Chondrocyte (in vitro differentiated cells): Measurements from ENCODE around the gene MTUS2. TPM values are rescaled to one million over a fixed set of nuclear protein-coding genes. Genes with fewer than 3 reads are reported as not detected.

Source experiments
- DNase-seq: peaks from one replicate; pipeline ENCODE4 v3.0.0; 2021; ENCODE audit warnings: mixed read lengths, low spot score
- H3K27ac Mint-ChIP-seq: one replicate; pipeline ENCODE4 v1.8.0; 2021; ENCODE audit warnings: mild to moderate bottlenecking, moderate library complexity, mixed read lengths; ENCODE audit not compliant: unreplicated experiment
- H3K27me3 Mint-ChIP-seq: 2 replicates; pipeline ENCODE4 v1.8.0; 2021; ENCODE audit warnings: low read depth, mixed read lengths
- H3K36me3 Mint-ChIP-seq: 2 replicates; pipeline ENCODE4 v1.8.0; 2021; ENCODE audit warnings: low read depth, mixed read lengths
- H3K4me1 Mint-ChIP-seq: 2 replicates; pipeline ENCODE4 v1.8.0; 2021; ENCODE audit warnings: low read depth, mild to moderate bottlenecking, mixed read lengths
- H3K4me3 Mint-ChIP-seq: one replicate; pipeline ENCODE4 v1.8.0; 2021; ENCODE audit warnings: mild to moderate bottlenecking, moderate library complexity, mixed read lengths; ENCODE audit not compliant: unreplicated experiment
- H3K9me3 Mint-ChIP-seq: 2 replicates; pipeline ENCODE4 v1.8.0; 2021; ENCODE audit warnings: low read depth, mixed read lengths
- CTCF ChIP-seq: fragments of 200-600 bp; sonication (generic); IDR thresholded peaks from 2 replicates; pipeline ENCODE4 v1.5.0; 2021; ENCODE audit warnings: antibody characterized with exemption, mild to moderate bottlenecking, moderate library complexity
- total RNA-seq: library from RNA; stranded (reverse); gene quantifications from 3 replicates; pipeline ENCODE4 v1.2.1, GENCODE V29; 2021

Gene MTUS2
- total RNA-seq, 1 donor from 2014 or later: 1.2 TPM

DNA sequence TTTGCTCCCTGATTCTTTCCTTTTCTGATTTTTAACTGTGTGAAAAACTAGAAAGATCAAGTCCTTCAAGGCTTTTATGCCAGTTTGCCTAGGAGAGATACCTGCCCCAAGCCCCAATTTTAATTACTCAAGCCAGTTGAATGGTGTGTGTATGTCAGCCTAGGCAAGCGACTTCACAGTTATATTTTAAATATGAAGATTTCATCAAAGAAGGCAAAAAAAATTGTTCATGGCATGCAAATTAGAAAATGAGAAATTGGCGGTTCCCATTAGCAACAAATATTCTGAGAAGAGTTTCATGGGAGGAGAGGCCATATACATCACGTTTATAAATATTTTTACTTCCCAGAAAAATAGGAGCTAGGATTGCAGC is 607.8 kb downstream of the MTUS2 start:
- H3K9me3 Mint-ChIP-seq: no peaks in the 10 kb centered on the region
- peaks cover 48% of the 10 kb centered on the region for H3K27me3 Mint-ChIP-seq
- peak overlapping the region; percentile 79 for H3K4me3 Mint-ChIP-seq
- no peak for TF ChIP-seq CTCF
- no peak overlapping the region for H3K27ac Mint-ChIP-seq
- H3K36me3 Mint-ChIP-seq: no peaks in the 10 kb centered on the region
- peaks cover 9% of the 10 kb centered on the region for H3K4me1 Mint-ChIP-seq
- no peak for DNase-seq

- Mint-ChIP-seq H3K4me1 (peaks cover 9% of the 10 kb centered on the region), H3K4me3 (peak overlapping the region; percentile 79), H3K27ac (no peak overlapping the region), H3K9me3 (no peaks in the 10 kb centered on the region), H3K27me3 (peaks cover 51% of the 10 kb centered on the region), H3K36me3 (no peaks in the 10 kb centered on the region)
- no peak for DNase-seq
- no peak for TF ChIP-seq CTCF
Observed at GRCh38 chr13:29428310-29429181, 608.4 kb downstream of the MTUS2 start.

- peaks cover 11% of the 10 kb centered on the region for H3K4me1 Mint-ChIP-seq
- no peak for TF ChIP-seq CTCF
- H3K9me3 Mint-ChIP-seq: no peaks in the 10 kb centered on the region
- H3K36me3 Mint-ChIP-seq: no peaks in the 10 kb centered on the region
- H3K27me3 Mint-ChIP-seq: peaks cover 51% of the 10 kb centered on the region
- no peak overlapping the region for H3K27ac Mint-ChIP-seq
- H3K4me3 Mint-ChIP-seq: no peak overlapping the region
- no peak for DNase-seq
Observed at GRCh38 chr13:29429286-29429900, 609.3 kb downstream of the MTUS2 start.

DNA sequence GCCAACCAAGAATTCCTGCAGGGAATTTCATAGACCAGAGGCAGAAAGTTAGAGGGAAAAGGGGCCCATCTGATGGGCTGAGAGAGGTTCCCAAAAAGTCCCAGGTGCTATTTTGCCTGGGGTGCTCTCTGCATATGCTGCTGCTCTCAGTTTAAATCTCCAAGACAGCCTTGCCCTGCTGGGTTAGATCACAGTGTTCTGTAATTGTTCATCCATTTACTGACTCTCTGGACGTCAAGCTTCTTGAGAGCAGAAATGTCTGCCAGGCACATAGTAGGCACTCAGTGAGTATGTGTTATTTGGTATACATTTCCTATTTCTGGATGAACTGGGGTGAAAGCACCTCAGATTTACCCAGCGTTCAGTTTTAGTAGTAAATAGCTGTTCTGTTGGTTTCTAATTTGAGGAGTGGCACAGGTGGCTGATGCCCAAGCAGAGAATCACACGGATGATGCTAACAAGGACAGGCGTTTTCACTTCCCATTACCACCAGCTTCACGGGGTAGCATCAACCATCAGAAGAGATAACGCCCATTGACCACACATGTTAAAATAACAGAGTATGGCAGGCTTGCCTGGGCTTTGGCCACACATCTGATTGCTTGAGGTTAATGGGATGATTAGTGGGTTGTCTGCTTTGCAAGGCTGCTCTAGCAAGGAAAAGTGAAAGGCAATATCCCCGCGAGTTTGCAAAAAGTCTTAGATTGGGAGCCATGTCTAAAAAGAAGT is 614.2 kb downstream of the MTUS2 start:
- Mint-ChIP-seq H3K36me3 (no peaks in the 10 kb centered on the region), H3K9me3 (no peaks in the 10 kb centered on the region), H3K4me3 (no peak overlapping the region), H3K4me1 (peaks cover 47% of the 10 kb centered on the region), H3K27ac (no peak overlapping the region), H3K27me3 (peaks cover 28% of the 10 kb centered on the region)
- DNase-seq: no peak
- TF ChIP-seq CTCF: no peak
